ENCODE results near the gene ATG4A.

The ATG4A gene

GRCh38 chrX:108169768-108170167, 78.2 kb downstream of the ATG4A start:
- no peak for DNase-seq (ENCODE audit: low read depth)

GRCh38 chrX:108171671-108172070, 80.1 kb downstream of the ATG4A start:
- DNase-seq (ENCODE audit: low read depth) = no peak

- DNase-seq (ENCODE audit: low read depth) = no peak
Observed at GRCh38 chrX:108173874-108174273, 82.3 kb downstream of the ATG4A start.

GRCh38 chrX:108177351-108178142, 86.0 kb downstream of the ATG4A start:
- DNase-seq (ENCODE audit: low read depth) = no peak

- no peak for DNase-seq (ENCODE audit: low read depth)
Observed at GRCh38 chrX:108178143-108178498, 86.5 kb downstream of the ATG4A start.

- no peak for DNase-seq (ENCODE audit: low read depth)
Observed at GRCh38 chrX:108186811-108187210, 95.2 kb downstream of the ATG4A start.

- no peak for DNase-seq (ENCODE audit: low read depth)
Observed at GRCh38 chrX:108198420-108198819, 106.8 kb downstream of the ATG4A start.

- DNase-seq (ENCODE audit: low read depth) = no peak
Observed at GRCh38 chrX:108199041-108199440, 107.5 kb downstream of the ATG4A start.

GRCh38 chrX:108199691-108200090, 108.1 kb downstream of the ATG4A start:
- DNase-seq (ENCODE audit: low read depth) = no peak

GRCh38 chrX:108203540-108203939, 112.0 kb downstream of the ATG4A start:
- DNase-seq (ENCODE audit: low read depth) = no peak
